OCI-LY7 (cell line): ENCODE measurements around the gene MAN1A1. TPM values are rescaled to one million over a fixed set of nuclear protein-coding genes. Genes with fewer than 3 reads are reported as not detected.

ENCODE experiments used
- Bru-seq: library from RNA; stranded (reverse); fragments of 400-500 nt; gene quantifications from one replicate; lab custom pipeline; 2021; lab: Mats Ljungman, UMichigan
- BruChase-seq, 2 experiments: library from RNA; stranded (reverse); fragments of 400-500 nt; gene quantifications; one replicate each; lab custom pipeline; 2021; lab: Mats Ljungman, UMichigan
- BruUV-seq: library from RNA; stranded (reverse); fragments of 400-500 nt; replicated peaks from 2 replicates; lab custom pipeline; 2021; lab: Mats Ljungman, UMichigan
- CTCF ChIA-PET: fragments of 300-600 bp; sonication (Branson Sonifier 250); formaldehyde crosslinking; loops from one replicate; lab custom pipeline; 2022; ENCODE audit warnings: antibody characterized with exemption; ENCODE audit not compliant: unreplicated experiment; lab: Charles Lee
- POLR2A ChIA-PET: fragments of 300-600 bp; sonication (Branson Sonifier 250); formaldehyde crosslinking; loops from one replicate; lab custom pipeline; 2022; ENCODE audit warnings: antibody characterized with exemption; lab: Charles Lee
- DNase-seq: peaks from one replicate; pipeline ENCODE4 v3.0.0-alpha.2; 2015; ENCODE audit warnings: low spot score
- H2AFZ ChIP-seq: fragments of 200-600 bp; sonication (generic), shearing (Covaris generic); 2 replicates; pipeline ENCODE4 v1.6.1; 2014; ENCODE audit warnings: mild to moderate bottlenecking, antibody characterized with exemption, low read length, moderate library complexity
- H3K27ac ChIP-seq: fragments of 200-600 bp; sonication (generic); 2 replicates; pipeline ENCODE4 v1.5.1; 2014; ENCODE audit warnings: mixed run types, low read depth, mild to moderate bottlenecking, moderate library complexity, low read length, inconsistent platforms; ENCODE audit not compliant: poor library complexity, severe bottlenecking
- H3K36me3 ChIP-seq: fragments of 200-600 bp; sonication (generic); 2 replicates; pipeline ENCODE4 v1.6.1; 2014; ENCODE audit warnings: mild to moderate bottlenecking, antibody characterized with exemption, low read length, moderate library complexity, mixed read lengths; ENCODE audit not compliant: insufficient read depth
- H3K4me1 ChIP-seq: fragments of 200-600 bp; sonication (generic); 2 replicates; pipeline ENCODE4 v1.5.1; 2014; ENCODE audit warnings: mild to moderate bottlenecking, low read length; ENCODE audit not compliant: insufficient read depth, poor library complexity, severe bottlenecking
- H3K4me2 ChIP-seq: fragments of 200-600 bp; sonication (generic); 2 replicates; pipeline ENCODE4 v1.6.1; 2014; ENCODE audit warnings: mild to moderate bottlenecking, low read length
- H3K4me3 ChIP-seq: fragments of 200-600 bp; sonication (generic); 2 replicates; pipeline ENCODE4 v1.5.1; 2014; ENCODE audit warnings: mild to moderate bottlenecking, low read depth, low read length; ENCODE audit not compliant: poor library complexity, severe bottlenecking
- H3K79me2 ChIP-seq: fragments of 200-600 bp; sonication (generic); 2 replicates; pipeline ENCODE4 v1.6.1; 2016; ENCODE audit warnings: low read depth, mild to moderate bottlenecking, low read length, moderate library complexity, mixed read lengths; ENCODE audit not compliant: insufficient read depth
- H3K9me2 ChIP-seq: fragments of 200-600 bp; sonication (generic); 2 replicates; pipeline ENCODE4 v1.6.1; 2016; ENCODE audit warnings: mild to moderate bottlenecking, low read length, mixed read lengths; ENCODE audit not compliant: insufficient read depth
- H3K9me3 ChIP-seq: fragments of 200-600 bp; sonication (generic); 2 replicates; pipeline ENCODE4 v1.6.1; 2014; ENCODE audit warnings: mild to moderate bottlenecking, mixed run types, low read length, mixed read lengths
- H4K20me1 ChIP-seq: fragments of 200-600 bp; sonication (generic); 2 replicates; pipeline ENCODE4 v1.6.1; 2014; ENCODE audit warnings: mild to moderate bottlenecking, antibody characterized with exemption, low read length, moderate library complexity, mixed read lengths; ENCODE audit not compliant: insufficient read depth
- CTCF ChIP-seq: fragments of 200-600 bp; sonication (generic); conservative IDR thresholded peaks from 2 replicates; pipeline ENCODE4 v1.5.1; 2014; ENCODE audit warnings: mild to moderate bottlenecking, antibody characterized with exemption, low read length, moderate library complexity, mixed read lengths
- EZH2phosphoT487 ChIP-seq: fragments of 200-600 bp; sonication (generic); IDR thresholded peaks from 2 replicates; pipeline ENCODE4 v1.6.1; 2018; ENCODE audit warnings: low read depth, borderline replicate concordance, mild to moderate bottlenecking, mixed run types, antibody characterized with exemption, low read length, moderate library complexity, mixed read lengths
- intact Hi-C: fragments of 100-400 bp; cut with micrococcal nuclease; formaldehyde crosslinking; loops from one replicate; pipeline ENCODE4 v1.10.0; 2022; ENCODE audit not compliant: unreplicated experiment
- long read RNA-seq: library from polyadenylated mRNA; stranded (forward); transcript quantifications from one replicate; pipeline ENCODE4 v2.0.0, GENCODE V29; 2022
- total RNA-seq, 2 experiments: library from RNA; depleted of rRNA in 1 of 2; stranded (reverse); fragments of >200 nt in 1 of 2; shearing (Covaris generic) in 1 of 2; gene quantifications; 2 replicates each; pipeline ENCODE4 v1.2.3, GENCODE V29; 2014 to 2022

MAN1A1 gene
- total RNA-seq (2014; rRNA removed; shearing (Covaris generic)): 72.4 and 74.2 TPM in 2 replicates
- total RNA-seq (2022): 74.3 and 78.9 TPM in 2 replicates
- Bru-seq, nascent RNA: percentile 98 among the genes with signal in this experiment
- percentile 86 among the genes with signal in this experiment for BruChase-seq, experiment 1, labeled RNA remaining after a 6-hour chase
- BruChase-seq, experiment 2, labeled RNA remaining after a 2-hour chase: percentile 91 among the genes with signal in this experiment
- long read RNA-seq, full-length matches to known transcripts: 121 of 180 reads
- long read RNA-seq, partial matches to known transcripts: 38 of 180 reads
- long read RNA-seq, other reads (novel, unspliced or antisense): 21 of 180 reads

GRCh38 chr6:119349361-119350201 is at the start of gene MAN1A1:
Gene MAN1A1 (minus strand): TSS chr6:119349761. CDS start chr6:119349065, 696 bp downstream.
- Histone ChIP-seq H2AFZ (peak within 1 kb of the TSS; percentile 28; the same call in 1 of the 2 replicates), H3K79me2 (peaks cover 95% of the 10 kb centered on the region), H3K36me3 (peaks cover 48% of the 10 kb centered on the region), H3K9me2 (no peaks in the 10 kb centered on the region), H3K27ac (peak within 1 kb of the TSS; percentile 89), H3K4me1 (peaks cover 44% of the 10 kb centered on the region), H4K20me1 (peaks cover 42% of the 10 kb centered on the region), H3K4me3 (peak within 1 kb of the TSS; percentile 96), H3K4me2 (peak within 1 kb of the TSS; percentile 87), H3K9me3 (no peaks in the 10 kb centered on the region)
- BruUV-seq: no TSS peak
- DNase-seq: peak; percentile 94
- intact Hi-C loops: loop anchor here (2.0 to 5.0 kb wide), 8 partner anchors 185 to 728 kb away; no protein-coding TSS in a partner anchor
- ChIA-PET CTCF (interaction anchor here (0.9 kb wide), 2 partner anchors 10 to 94 kb away, joined by 3 to 5 read pairs; no protein-coding TSS in a partner anchor), POLR2A (interaction anchor here (0.9 to 6.4 kb wide), 7 partner anchors 14 to 600 kb away, joined by 3 to 55 read pairs (median 5); no protein-coding TSS in a partner anchor)
- no peak for TF ChIP-seq EZH2phosphoT487
- TF ChIP-seq CTCF: no peak

DNA sequence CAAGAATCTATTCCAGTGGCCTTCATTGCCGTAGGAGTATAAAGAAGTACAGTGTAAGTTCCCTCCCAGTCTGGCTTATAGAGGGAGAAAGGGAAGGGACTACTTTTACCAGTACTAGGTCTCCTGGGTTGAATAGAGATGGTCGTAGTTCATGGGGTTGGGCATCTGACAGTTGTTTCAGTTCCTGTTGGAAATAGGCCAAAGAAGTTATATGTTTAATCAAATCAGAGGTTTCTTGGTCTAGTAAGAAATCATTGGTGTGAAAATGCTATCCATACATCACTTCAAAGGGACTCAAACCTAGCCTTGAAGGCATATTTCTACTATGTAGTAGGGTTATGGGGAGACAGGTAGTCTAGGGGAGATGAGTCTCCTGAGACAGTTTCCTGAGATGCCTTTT is 45.6 kb upstream of the MAN1A1 start:
- Histone ChIP-seq H3K4me3 (peak overlapping the region; percentile 7), H3K36me3 (peaks cover 33% of the 10 kb centered on the region), H3K4me2 (peak overlapping the region; percentile 56), H3K4me1 (peaks cover 33% of the 10 kb centered on the region), H3K9me3 (peaks cover 34% of the 10 kb centered on the region; the same call in 1 of the 2 replicates), H3K9me2 (no peaks in the 10 kb centered on the region), H3K27ac (peak overlapping the region; percentile 82), H3K79me2 (no peaks in the 10 kb centered on the region), H2AFZ (peak overlapping the region; percentile 49), H4K20me1 (no peaks in the 10 kb centered on the region)
- CTCF ChIA-PET: interaction anchor here (1.5 kb wide), 1 partner anchor 21 kb away, joined by 3 read pairs; no protein-coding TSS in a partner anchor
- peak; percentile 86 for DNase-seq
- TF ChIP-seq CTCF (no peak), EZH2phosphoT487 (no peak)
- no TSS peak for BruUV-seq
- intact Hi-C loops: no loop called here
- POLR2A ChIA-PET: interaction anchor here (0.6 kb wide), 1 partner anchor 51 kb away, joined by 3 read pairs; no protein-coding TSS in a partner anchor
